ENCODE data around the gene LAMA5. TPM values are rescaled to one million over a fixed set of nuclear protein-coding genes. Genes with fewer than 3 reads are reported as not detected.
A peak's percentile ranks its signal among the peaks of the same experiment; 100 is the strongest.

LAMA5 gene
- total and polyA plus RNA-seq, 5 donors from 2014 or later = 0.30 to 0.91 TPM; not detected in 3

GRCh38 chr20:62300319-62300718 is 66.8 kb downstream of the LAMA5 start:
- no peak overlapping the region for H3K4me3 Mint-ChIP-seq
- H3K36me3 ChIP-seq (ENCODE audit: control insufficient read depth, insufficient read depth, low read length) = peaks cover 17% of the 10 kb centered on the region
- H3K36me3 Mint-ChIP-seq = peaks cover 3% of the 10 kb centered on the region
- H3K4me1 ChIP-seq (ENCODE audit: control insufficient read depth, insufficient read depth, low read length, poor library complexity, severe bottlenecking) = peaks cover 25% of the 10 kb centered on the region
- H3K9me3 ChIP-seq (ENCODE audit: control insufficient read depth in 2 of 2, low read length in 2 of 2) = no peaks in the 10 kb centered on the region
- no peak for ATAC-seq (ENCODE audit: low read depth in 2 of 2)
- peaks cover 5 to 25% (median 14%) of the 10 kb centered on the region in 4 donors for H3K4me1 Mint-ChIP-seq
- H3K4me3 ChIP-seq (ENCODE audit: low read depth, low read length) = no peak overlapping the region
- H3K27me3 Mint-ChIP-seq = no peaks in the 10 kb centered on the region
- H3K27ac Mint-ChIP-seq = no peak overlapping the region
- no peaks in the 10 kb centered on the region for H3K27me3 ChIP-seq (ENCODE audit: control insufficient read depth, insufficient read depth, low read length)
- H3K27ac ChIP-seq (ENCODE audit: insufficient read depth, low read length, poor library complexity, severe bottlenecking) = no peak overlapping the region
- DNase-seq = no peak
- no peaks in the 10 kb centered on the region for H3K9me3 Mint-ChIP-seq

GRCh38 chr20:62299666-62300236 is 67.4 kb downstream of the LAMA5 start:
- Histone ChIP-seq H3K4me1 (ENCODE audit: control insufficient read depth, insufficient read depth, low read length, poor library complexity, severe bottlenecking) (peaks cover 20% of the 10 kb centered on the region), H3K27ac (ENCODE audit: insufficient read depth, low read length, poor library complexity, severe bottlenecking) (no peak overlapping the region), H3K4me3 (ENCODE audit: low read depth, low read length) (no peak overlapping the region), H3K36me3 (ENCODE audit: control insufficient read depth, insufficient read depth, low read length) (peaks cover 15% of the 10 kb centered on the region), H3K9me3 (ENCODE audit: control insufficient read depth in 2 of 2, low read length in 2 of 2) (no peaks in the 10 kb centered on the region), H3K27me3 (ENCODE audit: control insufficient read depth, insufficient read depth, low read length) (no peaks in the 10 kb centered on the region)
- Mint-ChIP-seq H3K27ac (peak overlapping the region in 1 of 3 donors; percentile 56), H3K4me1 (peaks cover 5 to 20% (median 12%) of the 10 kb centered on the region in 4 donors), H3K27me3 (no peaks in the 10 kb centered on the region), H3K36me3 (peaks cover 3% of the 10 kb centered on the region), H3K4me3 (no peak overlapping the region), H3K9me3 (no peaks in the 10 kb centered on the region)
- ATAC-seq (ENCODE audit: low read depth in 2 of 2) (no peak), DNase-seq (no peak)

GRCh38 chr20:62298577-62299249 is 68.4 kb downstream of the LAMA5 start:
- peaks cover 7% of the 10 kb centered on the region for H3K36me3 Mint-ChIP-seq
- no peaks in the 10 kb centered on the region for H3K27me3 Mint-ChIP-seq
- ATAC-seq (ENCODE audit: low read depth in 2 of 2) = no peak
- H3K9me3 Mint-ChIP-seq = no peaks in the 10 kb centered on the region
- Histone ChIP-seq H3K9me3 (ENCODE audit: control insufficient read depth in 2 of 2, low read length in 2 of 2) (no peaks in the 10 kb centered on the region), H3K4me1 (ENCODE audit: control insufficient read depth, insufficient read depth, low read length, poor library complexity, severe bottlenecking) (peaks cover 9% of the 10 kb centered on the region), H3K4me3 (ENCODE audit: low read depth, low read length) (no peak overlapping the region), H3K27ac (ENCODE audit: insufficient read depth, low read length, poor library complexity, severe bottlenecking) (no peak overlapping the region), H3K27me3 (ENCODE audit: control insufficient read depth, insufficient read depth, low read length) (no peaks in the 10 kb centered on the region), H3K36me3 (ENCODE audit: control insufficient read depth, insufficient read depth, low read length) (peaks cover 22% of the 10 kb centered on the region)
- H3K4me1 Mint-ChIP-seq = peaks cover 5 to 10% (median 7%) of the 10 kb centered on the region in 4 donors
- no peak for DNase-seq
- no peak overlapping the region for H3K27ac Mint-ChIP-seq
- H3K4me3 Mint-ChIP-seq = no peak overlapping the region

- no peaks in the 10 kb centered on the region for H3K27me3 ChIP-seq (ENCODE audit: control insufficient read depth, insufficient read depth, low read length)
- H3K36me3 ChIP-seq (ENCODE audit: control insufficient read depth, insufficient read depth, low read length) = peaks cover 24% of the 10 kb centered on the region
- DNase-seq (no peak), ATAC-seq (ENCODE audit: low read depth in 2 of 2) (no peak)
- no peak overlapping the region for H3K27ac ChIP-seq (ENCODE audit: insufficient read depth, low read length, poor library complexity, severe bottlenecking)
- H3K36me3 Mint-ChIP-seq = peaks cover 9% of the 10 kb centered on the region
- H3K9me3 ChIP-seq (ENCODE audit: control insufficient read depth in 2 of 2, low read length in 2 of 2) = no peaks in the 10 kb centered on the region
- no peak overlapping the region for H3K4me3 Mint-ChIP-seq
- H3K4me1 Mint-ChIP-seq = peaks cover 5 to 10% (median 7%) of the 10 kb centered on the region in 4 donors
- peaks cover 6% of the 10 kb centered on the region for H3K4me1 ChIP-seq (ENCODE audit: control insufficient read depth, insufficient read depth, low read length, poor library complexity, severe bottlenecking)
- H3K4me3 ChIP-seq (ENCODE audit: low read depth, low read length) = no peak overlapping the region
- no peaks in the 10 kb centered on the region for H3K9me3 Mint-ChIP-seq
- no peak overlapping the region for H3K27ac Mint-ChIP-seq
- no peaks in the 10 kb centered on the region for H3K27me3 Mint-ChIP-seq
These were observed 69.5 kb downstream of the LAMA5 start for GRCh38 chr20:62297449-62298227.

- H3K9me3 ChIP-seq (ENCODE audit: control insufficient read depth in 2 of 2, low read length in 2 of 2) = no peaks in the 10 kb centered on the region
- Mint-ChIP-seq H3K36me3 (peaks cover 13% of the 10 kb centered on the region), H3K4me1 (peaks cover 4 to 12% (median 6%) of the 10 kb centered on the region in 4 donors), H3K9me3 (no peaks in the 10 kb centered on the region), H3K27ac (no peak overlapping the region), H3K27me3 (no peaks in the 10 kb centered on the region), H3K4me3 (no peak overlapping the region)
- H3K36me3 ChIP-seq (ENCODE audit: control insufficient read depth, insufficient read depth, low read length) = peaks cover 31% of the 10 kb centered on the region
- no peak for DNase-seq
- H3K27me3 ChIP-seq (ENCODE audit: control insufficient read depth, insufficient read depth, low read length) = no peaks in the 10 kb centered on the region
- H3K4me3 ChIP-seq (ENCODE audit: low read depth, low read length) = no peak overlapping the region
- peaks cover under 1% of the 10 kb centered on the region for H3K4me1 ChIP-seq (ENCODE audit: control insufficient read depth, insufficient read depth, low read length, poor library complexity, severe bottlenecking)
- no peak overlapping the region for H3K27ac ChIP-seq (ENCODE audit: insufficient read depth, low read length, poor library complexity, severe bottlenecking)
- no peak for ATAC-seq (ENCODE audit: low read depth in 2 of 2)
These were observed 70.2 kb downstream of the LAMA5 start for GRCh38 chr20:62296724-62297448.

- no peak overlapping the region for H3K27ac ChIP-seq (ENCODE audit: insufficient read depth, low read length, poor library complexity, severe bottlenecking)
- H3K4me1 Mint-ChIP-seq = peaks cover 0 to 3% (median 1%) of the 10 kb centered on the region in 4 donors
- H3K4me3 Mint-ChIP-seq = no peak overlapping the region
- H3K27ac Mint-ChIP-seq = no peak overlapping the region
- peaks cover 36% of the 10 kb centered on the region for H3K36me3 ChIP-seq (ENCODE audit: control insufficient read depth, insufficient read depth, low read length)
- ATAC-seq (ENCODE audit: low read depth in 2 of 2) (no peak), DNase-seq (no peak)
- H3K9me3 ChIP-seq (ENCODE audit: control insufficient read depth in 2 of 2, low read length in 2 of 2) = no peaks in the 10 kb centered on the region
- no peaks in the 10 kb centered on the region for H3K27me3 Mint-ChIP-seq
- H3K27me3 ChIP-seq (ENCODE audit: control insufficient read depth, insufficient read depth, low read length) = no peaks in the 10 kb centered on the region
- H3K4me3 ChIP-seq (ENCODE audit: low read depth, low read length) = no peak overlapping the region
- no peaks in the 10 kb centered on the region for H3K9me3 Mint-ChIP-seq
- H3K36me3 Mint-ChIP-seq = peaks cover 16% of the 10 kb centered on the region
- no peaks in the 10 kb centered on the region for H3K4me1 ChIP-seq (ENCODE audit: control insufficient read depth, insufficient read depth, low read length, poor library complexity, severe bottlenecking)
These were observed 72.6 kb downstream of the LAMA5 start for GRCh38 chr20:62294516-62294915.

- H3K27me3 Mint-ChIP-seq = no peaks in the 10 kb centered on the region
- no peak overlapping the region for H3K27ac ChIP-seq (ENCODE audit: insufficient read depth, low read length, poor library complexity, severe bottlenecking)
- no peaks in the 10 kb centered on the region for H3K9me3 Mint-ChIP-seq
- ATAC-seq (ENCODE audit: low read depth in 2 of 2) (no peak), DNase-seq (no peak)
- no peak overlapping the region for H3K27ac Mint-ChIP-seq
- H3K36me3 ChIP-seq (ENCODE audit: control insufficient read depth, insufficient read depth, low read length) = peaks cover 42% of the 10 kb centered on the region
- peaks cover 17% of the 10 kb centered on the region for H3K36me3 Mint-ChIP-seq
- H3K4me3 ChIP-seq (ENCODE audit: low read depth, low read length) = no peak overlapping the region
- H3K4me1 ChIP-seq (ENCODE audit: control insufficient read depth, insufficient read depth, low read length, poor library complexity, severe bottlenecking) = no peaks in the 10 kb centered on the region
- H3K4me1 Mint-ChIP-seq = peaks cover 0 to 3% (median 1%) of the 10 kb centered on the region in 4 donors
- H3K9me3 ChIP-seq (ENCODE audit: control insufficient read depth in 2 of 2, low read length in 2 of 2) = no peaks in the 10 kb centered on the region
- H3K4me3 Mint-ChIP-seq = peak overlapping the region in 1 of 4 donors; percentile 28
- H3K27me3 ChIP-seq (ENCODE audit: control insufficient read depth, insufficient read depth, low read length) = no peaks in the 10 kb centered on the region
These were observed 73.2 kb downstream of the LAMA5 start for GRCh38 chr20:62293946-62294345.

Data from CD4-positive, CD25-positive, alpha-beta regulatory T cell (primary cell).